ENCODE results near the gene RFC2. TPM values are rescaled to one million over a fixed set of nuclear protein-coding genes. Genes with fewer than 3 reads are reported as not detected.

The RFC2 gene
- total RNA-seq, 1 donor from 2014 or later, result 71.3 TPM

DNA sequence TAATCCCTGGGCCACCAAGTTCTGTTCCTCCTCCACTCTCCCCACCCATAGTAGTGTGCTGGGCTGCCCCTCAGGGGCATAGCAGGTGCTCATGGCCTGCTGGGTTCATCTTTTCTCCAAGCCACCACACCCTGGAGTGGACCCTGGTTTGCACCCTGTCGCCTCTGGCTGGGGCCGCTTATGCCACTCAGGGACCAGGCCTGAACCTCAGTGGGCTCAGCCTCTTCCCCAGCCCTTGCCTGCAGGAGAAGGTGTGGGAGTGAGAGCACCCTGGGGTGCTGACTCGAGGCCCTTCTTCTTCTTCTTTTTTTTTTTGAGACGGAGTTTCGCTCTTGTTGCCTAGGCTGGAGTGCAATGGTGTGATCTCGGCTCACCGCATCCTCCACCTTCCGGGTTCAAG, 45.2 kb upstream of the RFC2 start:
- Mint-ChIP-seq H3K27me3 (ENCODE audit: insufficient read depth, low read depth) (no peaks in the 10 kb centered on the region), H3K9me3 (peaks cover 2% of the 10 kb centered on the region), H3K36me3 (peaks cover 11% of the 10 kb centered on the region), H3K4me3 (no peak overlapping the region), H3K27ac (no peak overlapping the region), H3K4me1 (peaks cover 11% of the 10 kb centered on the region)
- no peak overlapping the region for H3K9ac ChIP-seq
- DNase-seq (ENCODE audit: low spot score), result no peak
- H3K27ac ChIP-seq, result no peak overlapping the region
- H3K4me2 ChIP-seq, result no peak overlapping the region
- H3F3A ChIP-seq (ENCODE audit: low read depth), result no peaks in the 10 kb centered on the region
- H3K27me3 ChIP-seq, result no peaks in the 10 kb centered on the region
- H3K79me2 ChIP-seq (ENCODE audit: low read depth), result peaks cover 11% of the 10 kb centered on the region
- no peak overlapping the region for H3K4me3 ChIP-seq
- H3K36me3 ChIP-seq, result no peaks in the 10 kb centered on the region
- H2AFZ ChIP-seq (replicated peaks), result no peak overlapping the region
- no peaks in the 10 kb centered on the region for H3K4me1 ChIP-seq
- TF ChIP-seq EZH2 (IDR thresholded peaks at IDR 0.05) (no peak), EZH2phosphoT487 (IDR thresholded peaks at IDR 0.05) (no peak)
- no peaks in the 10 kb centered on the region for H3K9me3 ChIP-seq (ENCODE audit: low read depth)
- H4K20me1 ChIP-seq (ENCODE audit: low read depth), result peaks cover 24% of the 10 kb centered on the region

DNA sequence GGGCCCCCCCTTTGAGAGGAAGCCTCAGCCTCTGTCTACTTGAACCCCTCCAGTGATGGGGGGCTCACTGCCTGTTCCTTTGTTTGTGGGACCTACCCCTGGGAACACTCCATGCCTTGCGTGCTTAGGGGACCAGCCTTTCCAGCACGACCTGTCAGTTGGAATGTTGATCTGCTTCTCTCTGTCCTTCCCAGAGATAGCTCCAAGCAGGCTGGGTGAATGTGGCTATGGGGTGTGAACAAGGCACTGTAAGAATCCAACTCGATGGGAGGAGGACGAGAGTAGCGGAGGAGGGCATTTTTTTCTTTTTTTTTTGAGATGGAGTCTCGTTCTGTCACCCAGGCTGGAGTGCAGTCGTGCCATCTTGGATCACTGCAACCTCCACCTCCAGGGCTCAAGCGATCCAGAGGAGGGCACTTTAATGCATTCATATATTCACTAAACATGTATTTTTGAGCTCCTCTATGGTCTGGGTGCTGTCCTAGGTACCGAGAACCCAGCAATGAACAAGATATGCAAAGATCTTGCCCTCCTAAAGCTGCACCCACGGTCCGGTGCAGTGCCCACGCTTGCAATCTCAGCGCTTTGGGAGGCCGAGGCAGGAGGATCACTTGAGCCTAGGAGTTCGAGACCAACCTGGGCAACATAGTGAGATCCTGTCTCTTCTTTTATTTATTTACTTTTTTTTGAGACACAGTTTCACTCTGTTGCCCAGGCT, 43.5 kb upstream of the RFC2 start:
- peaks cover 7% of the 10 kb centered on the region for H3K4me1 ChIP-seq
- H3K27ac ChIP-seq, result no peak overlapping the region
- H3F3A ChIP-seq (ENCODE audit: low read depth), result no peaks in the 10 kb centered on the region
- H3K4me1 Mint-ChIP-seq, result peaks cover 22% of the 10 kb centered on the region
- no peaks in the 10 kb centered on the region for H3K9me3 ChIP-seq (ENCODE audit: low read depth)
- peaks cover 35% of the 10 kb centered on the region for H4K20me1 ChIP-seq (ENCODE audit: low read depth)
- no peak overlapping the region for H3K4me3 ChIP-seq
- peaks cover 27% of the 10 kb centered on the region for H3K79me2 ChIP-seq (ENCODE audit: low read depth)
- TF ChIP-seq EZH2 (IDR thresholded peaks at IDR 0.05), result no peak
- TF ChIP-seq, protein P1, sequence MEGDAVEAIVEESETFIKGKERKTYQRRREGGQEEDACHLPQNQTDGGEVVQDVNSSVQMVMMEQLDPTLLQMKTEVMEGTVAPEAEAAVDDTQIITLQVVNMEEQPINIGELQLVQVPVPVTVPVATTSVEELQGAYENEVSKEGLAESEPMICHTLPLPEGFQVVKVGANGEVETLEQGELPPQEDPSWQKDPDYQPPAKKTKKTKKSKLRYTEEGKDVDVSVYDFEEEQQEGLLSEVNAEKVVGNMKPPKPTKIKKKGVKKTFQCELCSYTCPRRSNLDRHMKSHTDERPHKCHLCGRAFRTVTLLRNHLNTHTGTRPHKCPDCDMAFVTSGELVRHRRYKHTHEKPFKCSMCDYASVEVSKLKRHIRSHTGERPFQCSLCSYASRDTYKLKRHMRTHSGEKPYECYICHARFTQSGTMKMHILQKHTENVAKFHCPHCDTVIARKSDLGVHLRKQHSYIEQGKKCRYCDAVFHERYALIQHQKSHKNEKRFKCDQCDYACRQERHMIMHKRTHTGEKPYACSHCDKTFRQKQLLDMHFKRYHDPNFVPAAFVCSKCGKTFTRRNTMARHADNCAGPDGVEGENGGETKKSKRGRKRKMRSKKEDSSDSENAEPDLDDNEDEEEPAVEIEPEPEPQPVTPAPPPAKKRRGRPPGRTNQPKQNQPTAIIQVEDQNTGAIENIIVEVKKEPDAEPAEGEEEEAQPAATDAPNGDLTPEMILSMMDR (IDR thresholded peaks at IDR 0.05), result no peak
- TF ChIP-seq EZH2phosphoT487 (IDR thresholded peaks at IDR 0.05), result no peak
- peaks cover 8% of the 10 kb centered on the region for H3K27me3 Mint-ChIP-seq (ENCODE audit: insufficient read depth, low read depth)
- no peak overlapping the region for H3K4me2 ChIP-seq
- DNase-seq (ENCODE audit: low spot score), result no peak
- peaks cover 11% of the 10 kb centered on the region for H3K36me3 Mint-ChIP-seq
- H3K9ac ChIP-seq, result no peak overlapping the region
- H3K4me3 Mint-ChIP-seq, result no peak overlapping the region
- H3K9me3 Mint-ChIP-seq, result peaks cover 2% of the 10 kb centered on the region
- no peaks in the 10 kb centered on the region for H3K27me3 ChIP-seq
- H2AFZ ChIP-seq (replicated peaks), result no peak overlapping the region
- H3K27ac Mint-ChIP-seq, result no peak overlapping the region
- no peaks in the 10 kb centered on the region for H3K36me3 ChIP-seq

DNA sequence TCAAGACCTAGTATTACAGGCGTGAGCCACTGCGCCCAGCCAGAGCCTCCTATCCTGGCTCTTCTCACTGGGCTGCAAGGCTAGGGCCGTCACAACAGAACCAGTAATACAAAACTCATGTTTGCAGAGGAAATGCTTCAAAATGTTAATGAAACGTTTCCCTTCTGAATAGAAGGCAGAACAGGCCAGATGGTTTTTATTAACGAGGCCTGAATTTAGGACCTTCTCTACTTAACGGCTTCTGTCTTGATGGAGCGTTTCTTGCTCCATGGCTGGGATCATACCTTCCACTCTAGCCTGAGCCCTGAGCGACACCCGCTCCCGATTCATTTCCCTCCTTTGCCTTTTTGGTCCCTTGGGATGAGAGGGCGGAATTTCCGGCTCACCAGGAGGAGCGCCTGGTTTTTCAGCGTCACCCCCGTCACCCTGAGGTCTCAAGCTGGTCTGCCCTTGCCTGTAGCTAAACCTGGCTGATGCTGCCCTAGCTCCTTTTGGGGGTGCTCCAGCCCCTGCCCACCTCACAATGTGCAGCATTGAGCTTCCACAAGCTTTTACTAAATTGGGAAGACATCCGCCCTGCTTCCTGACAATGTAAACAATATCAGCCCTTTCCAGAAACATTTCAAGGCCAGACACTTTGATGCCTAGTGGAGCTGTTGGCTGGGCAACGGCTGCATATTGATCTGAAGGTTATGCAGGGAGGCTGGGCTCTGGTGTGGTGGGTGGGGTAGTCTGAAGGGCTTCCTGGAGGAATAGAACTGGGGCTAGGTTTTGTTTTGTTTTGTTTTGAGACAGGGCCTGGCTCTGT, 40.2 kb upstream of the RFC2 start:
- H3K9ac ChIP-seq, result no peak overlapping the region
- peaks cover 10% of the 10 kb centered on the region for H3K4me1 ChIP-seq
- H3F3A ChIP-seq (ENCODE audit: low read depth), result peaks cover 3% of the 10 kb centered on the region
- peak overlapping the region; percentile 83 for H3K27ac Mint-ChIP-seq
- H3K36me3 Mint-ChIP-seq, result peaks cover 9% of the 10 kb centered on the region
- H3K79me2 ChIP-seq (ENCODE audit: low read depth), result peaks cover 39% of the 10 kb centered on the region
- no peak for DNase-seq (ENCODE audit: low spot score)
- H3K9me3 Mint-ChIP-seq, result peaks cover 2% of the 10 kb centered on the region
- H3K9me3 ChIP-seq (ENCODE audit: low read depth), result no peaks in the 10 kb centered on the region
- TF ChIP-seq EZH2phosphoT487 (IDR thresholded peaks at IDR 0.05) (no peak), EZH2 (IDR thresholded peaks at IDR 0.05) (no peak)
- TF ChIP-seq, protein P1 (IDR thresholded peaks at IDR 0.05), result no peak
- H3K4me2 ChIP-seq, result no peak overlapping the region
- peaks cover 61% of the 10 kb centered on the region for H4K20me1 ChIP-seq (ENCODE audit: low read depth)
- no peaks in the 10 kb centered on the region for H3K36me3 ChIP-seq
- no peak overlapping the region for H3K4me3 Mint-ChIP-seq
- H3K27me3 ChIP-seq, result peaks cover 19% of the 10 kb centered on the region
- H3K27ac ChIP-seq, result no peak overlapping the region
- H3K4me1 Mint-ChIP-seq, result peaks cover 37% of the 10 kb centered on the region
- H3K27me3 Mint-ChIP-seq (ENCODE audit: insufficient read depth, low read depth), result peaks cover 14% of the 10 kb centered on the region
- no peak overlapping the region for H3K4me3 ChIP-seq
- H2AFZ ChIP-seq (replicated peaks), result no peak overlapping the region
